T-cell (primary cell): ENCODE data around the gene CDC37L1. TPM values are rescaled to one million over a fixed set of nuclear protein-coding genes. Genes with fewer than 3 reads are reported as not detected.

Experiments used
- ATAC-seq, 4 experiments: fragments of 200-7000 bp in 3 of 4; fragments of 150-1000 bp in 1 of 4; cut with Tn5 transposase; replicated peaks in 1 of 4; 1 replicate in 3 of 4; 2 replicates in 1 of 4; pipeline ENCODE4 v1.10.0; 2021; ENCODE audit warnings: moderate library complexity in 3 of 4, mild to moderate bottlenecking in 2 of 4, moderate number of reproducible peaks in 1 of 4
- CTCF ChIA-PET, 2 donors: fragments of 300-600 bp; sonication (Branson Sonifier 250); formaldehyde crosslinking; loops; one replicate each; lab custom pipeline; 2022; ENCODE audit warnings: antibody characterized with exemption in 2 of 2; lab: Charles Lee
- POLR2A ChIA-PET, 2 donors: fragments of 300-600 bp; sonication (Branson Sonifier 250); formaldehyde crosslinking; loops; one replicate each; lab custom pipeline; 2022; ENCODE audit warnings: antibody characterized with exemption in 2 of 2; lab: Charles Lee
- DNase-seq, 35 experiments: peaks; one replicate each; pipeline versions ENCODE4 v3.0.0 to v3.0.0-alpha.2; 2013 to 2023
- H3K27ac ChIP-seq: one replicate; pipeline ENCODE4 v1.5.1; 2013; ENCODE audit warnings: low read length
- H3K27me3 ChIP-seq, 2 experiments: replicated peaks in 1 of 2; 1 replicate in 1 of 2; 2 replicates in 1 of 2; pipeline versions ENCODE4 v1.6.1 to v1.7.0; 2013; ENCODE audit warnings: low read length in 1 of 2, mixed read lengths in 1 of 2; ENCODE audit not compliant: control insufficient read depth in 2 of 2, insufficient read depth in 2 of 2; ENCODE audit errors: extremely low read depth in 1 of 2
- H3K36me3 ChIP-seq, 2 donors: 1 replicate in 1 of 2; 2 replicates in 1 of 2; pipeline versions ENCODE4 v1.6.1 to v1.7.0; 2013; ENCODE audit warnings: low read length in 1 of 2; ENCODE audit not compliant: control insufficient read depth in 2 of 2, insufficient read depth in 1 of 2; ENCODE audit errors: extremely low read depth in 1 of 2
- H3K4me1 ChIP-seq, 2 experiments: 1 replicate in 1 of 2; 2 replicates in 1 of 2; pipeline versions ENCODE4 v1.6.1 to v1.7.0; 2013; ENCODE audit warnings: low read length in 2 of 2, mixed read lengths in 1 of 2; ENCODE audit not compliant: insufficient read depth in 2 of 2, control insufficient read depth in 1 of 2; ENCODE audit errors: extremely low read depth in 1 of 2
- H3K4me3 ChIP-seq, 2 donors: 1 replicate in 1 of 2; 2 replicates in 1 of 2; pipeline versions ENCODE4 v1.5.1 to v1.7.0; 2013; ENCODE audit warnings: mild to moderate bottlenecking in 2 of 2, low read length in 1 of 2, moderate library complexity in 1 of 2; ENCODE audit not compliant: control insufficient read depth in 1 of 2; ENCODE audit errors: extremely low read depth in 1 of 2
- H3K9me3 ChIP-seq: 2 replicates; pipeline ENCODE4 v1.7.0; 2013
- H3K27ac Mint-ChIP-seq, 2 donors: one replicate each; pipeline ENCODE4 v1.8.0; 2020 to 2021; ENCODE audit warnings: mild to moderate bottlenecking in 2 of 2, mixed read lengths in 2 of 2
- H3K27me3 Mint-ChIP-seq, 2 donors: one replicate each; pipeline ENCODE4 v1.8.0; 2021 to 2022; ENCODE audit warnings: mixed read lengths in 2 of 2
- H3K36me3 Mint-ChIP-seq: one replicate; pipeline ENCODE4 v1.8.0; 2021; ENCODE audit warnings: mixed read lengths
- H3K4me1 Mint-ChIP-seq, 3 donors: one replicate each; pipeline ENCODE4 v1.8.0; 2020 to 2022; ENCODE audit warnings: mixed read lengths in 3 of 3, mild to moderate bottlenecking in 1 of 3
- H3K4me3 Mint-ChIP-seq, 3 donors: one replicate each; pipeline ENCODE4 v1.8.0; 2020 to 2022; ENCODE audit warnings: mild to moderate bottlenecking in 3 of 3, mixed read lengths in 3 of 3, moderate library complexity in 3 of 3
- H3K9me3 Mint-ChIP-seq, 3 donors: one replicate each; pipeline ENCODE4 v1.8.0; 2020 to 2022; ENCODE audit warnings: mixed read lengths in 3 of 3
- WGBS: methylation state at CpG from one replicate; pipeline ENCODE4 v1.1.5; 2013; ENCODE audit warnings: missing lambda C conversion rate; ENCODE audit not compliant: insufficient coverage; 5-methylcytosine and 5-hydroxymethylcytosine counted together
- total RNA-seq, 35 experiments: library from RNA in 6 of 35; stranded (reverse) in 6 of 35; fragments of 120-200 nt in 1 of 35; gene quantifications; one replicate each; pipeline versions ENCODE4 v1.2.1 to v1.2.4 and lab custom pipeline; 2013 to 2026

The CDC37L1 gene
- total RNA-seq, 5 donors from 2014 or later (not counting 1 experiment from before 2014, with no cell fraction given): 20.6 to 26.8 (median 23.7) TPM

DNA sequence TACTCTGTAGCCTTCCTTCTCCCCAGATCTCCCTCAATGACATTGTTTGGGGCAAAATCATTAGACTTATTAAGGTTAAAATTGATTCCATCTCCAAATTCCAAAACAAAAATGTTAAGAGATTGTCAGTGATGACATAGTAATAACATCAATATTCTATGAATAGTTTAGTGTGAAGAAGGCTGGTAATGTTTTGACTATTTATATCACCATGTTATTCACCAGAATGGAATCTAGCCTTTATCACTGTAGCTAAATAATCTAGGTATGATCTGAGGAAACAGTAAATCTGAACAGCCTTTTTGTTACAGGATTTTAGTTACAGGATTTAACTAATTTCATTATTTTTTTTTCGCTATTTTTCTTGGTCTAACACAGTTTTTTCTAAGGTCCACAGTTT is 18.2 kb upstream of the CDC37L1 start:
- Histone ChIP-seq H3K4me1 (peaks cover 30 to 31% of the 10 kb centered on the region in 2 experiments), H3K27me3 (no peaks in the 10 kb centered on the region), H3K27ac (peak overlapping the region; percentile 84), H3K9me3 (no peaks in the 10 kb centered on the region), H3K36me3 (no peaks in the 10 kb centered on the region), H3K4me3 (no peak overlapping the region)
- Mint-ChIP-seq H3K4me3 (peak overlapping the region; percentile 83 to 98 (median 96)), H3K27me3 (no peaks in the 10 kb centered on the region), H3K27ac (peak overlapping the region; percentile 97), H3K4me1 (peaks cover 44 to 55% (median 49%) of the 10 kb centered on the region in 3 donors), H3K9me3 (no peaks in the 10 kb centered on the region), H3K36me3 (no peaks in the 10 kb centered on the region)
- ChIA-PET CTCF (no interaction called here), POLR2A (interaction anchor here in 1 of 2 donors (0.5 kb wide), 1 partner anchor 1347 kb away, joined by 4 read pairs; a partner anchor contains a TSS)
- ATAC-seq (no peak), DNase-seq (no peak)
- WGBS: no CpG with 5 or more reads among the region's 1 CpG

DNA sequence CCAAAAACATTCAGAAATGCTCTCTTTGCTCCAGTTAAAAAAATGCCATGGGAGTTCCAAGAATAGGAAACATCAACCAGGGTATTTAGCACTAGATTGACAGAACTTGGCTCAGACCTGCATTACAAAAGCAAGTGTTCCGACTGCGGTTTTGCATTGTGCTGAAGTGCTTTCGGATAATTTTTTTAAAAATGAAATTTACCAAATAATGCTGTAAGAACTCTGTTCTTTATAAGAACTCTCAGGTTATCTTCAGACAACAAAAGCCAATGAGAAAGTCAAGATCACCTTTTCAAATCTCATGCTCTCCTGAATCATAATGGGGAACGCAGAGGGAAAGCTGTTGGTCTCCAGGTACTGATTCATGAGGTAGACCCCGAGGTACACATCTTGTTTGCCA is 17.8 kb upstream of the CDC37L1 start:
- H3K4me1 ChIP-seq: peaks cover 34% of the 10 kb centered on the region in 2 experiments
- H3K4me1 Mint-ChIP-seq: peaks cover 48 to 59% (median 54%) of the 10 kb centered on the region in 3 donors
- peak in 1 of 35 experiments; percentile 50 for DNase-seq
- H3K36me3 ChIP-seq: no peaks in the 10 kb centered on the region
- POLR2A ChIA-PET: interaction anchor here in 1 of 2 donors (1.4 kb wide), 1 partner anchor 18 kb away, joined by 3 read pairs; the partner anchor contains the start of gene CDC37L1
- no peaks in the 10 kb centered on the region for H3K27me3 Mint-ChIP-seq
- peak overlapping the region; percentile 84 for H3K27ac ChIP-seq
- H3K4me3 ChIP-seq: peak overlapping the region; percentile 69 to 84
- no peaks in the 10 kb centered on the region for H3K9me3 Mint-ChIP-seq
- peak overlapping the region; percentile 83 to 98 (median 96) for H3K4me3 Mint-ChIP-seq
- CTCF ChIA-PET: interaction anchor here in 1 of 2 donors (0.8 to 1.7 kb wide), 2 partner anchors 18 to 22 kb away, joined by 3 read pairs; partner anchors contain the start of gene CDC37L1
- WGBS: no CpG with 5 or more reads among the region's 5 CpGs
- H3K27me3 ChIP-seq: no peaks in the 10 kb centered on the region
- H3K27ac Mint-ChIP-seq: peak overlapping the region; percentile 97
- ATAC-seq: peak; percentile 1 to 21 (median 17)
- no peaks in the 10 kb centered on the region for H3K9me3 ChIP-seq
- no peaks in the 10 kb centered on the region for H3K36me3 Mint-ChIP-seq

- Histone ChIP-seq H3K4me3 (peak within 1 kb of the TSS; percentile 69 to 84), H3K4me1 (peaks cover 41% of the 10 kb centered on the region in 2 experiments), H3K27ac (peak within 1 kb of the TSS; percentile 84), H3K36me3 (no peaks in the 10 kb centered on the region), H3K9me3 (no peaks in the 10 kb centered on the region), H3K27me3 (no peaks in the 10 kb centered on the region)
- peak; percentile 78 to 86 (median 82) for ATAC-seq
- peak within 1 kb of the TSS; percentile 97 for H3K27ac Mint-ChIP-seq
- no peaks in the 10 kb centered on the region for H3K9me3 Mint-ChIP-seq
- 3% methylated on average over 68 of the region's 70 CpGs for WGBS
- DNase-seq: peak; percentile 41 to 89 (median 63)
- H3K4me3 Mint-ChIP-seq: peak within 1 kb of the TSS; percentile 83 to 98 (median 96)
- H3K27me3 Mint-ChIP-seq: no peaks in the 10 kb centered on the region
- no peaks in the 10 kb centered on the region for H3K36me3 Mint-ChIP-seq
- H3K4me1 Mint-ChIP-seq: peaks cover 55 to 65% (median 61%) of the 10 kb centered on the region in 3 donors
- ChIA-PET CTCF (interaction anchor here in 1 of 2 donors (0.6 to 1.7 kb wide), 3 partner anchors 14 to 22 kb away, joined by 3 read pairs; partner anchors contain the start of gene CDC37L1), POLR2A (interaction anchor here (0.6 to 1.4 kb wide), 3 partner anchors 15 to 17 kb away, joined by 3 read pairs; partner anchors contain the start of gene CDC37L1 (in 2 of the 2))
Observed at GRCh38 chr9:4662108-4662988, 17.0 kb upstream of the CDC37L1 start, which contains the start of gene PLPP6. TSS of gene PLPP6 (plus strand) at chr9:4662294. CDS start at chr9:4662376, 82 bp downstream.

DNA sequence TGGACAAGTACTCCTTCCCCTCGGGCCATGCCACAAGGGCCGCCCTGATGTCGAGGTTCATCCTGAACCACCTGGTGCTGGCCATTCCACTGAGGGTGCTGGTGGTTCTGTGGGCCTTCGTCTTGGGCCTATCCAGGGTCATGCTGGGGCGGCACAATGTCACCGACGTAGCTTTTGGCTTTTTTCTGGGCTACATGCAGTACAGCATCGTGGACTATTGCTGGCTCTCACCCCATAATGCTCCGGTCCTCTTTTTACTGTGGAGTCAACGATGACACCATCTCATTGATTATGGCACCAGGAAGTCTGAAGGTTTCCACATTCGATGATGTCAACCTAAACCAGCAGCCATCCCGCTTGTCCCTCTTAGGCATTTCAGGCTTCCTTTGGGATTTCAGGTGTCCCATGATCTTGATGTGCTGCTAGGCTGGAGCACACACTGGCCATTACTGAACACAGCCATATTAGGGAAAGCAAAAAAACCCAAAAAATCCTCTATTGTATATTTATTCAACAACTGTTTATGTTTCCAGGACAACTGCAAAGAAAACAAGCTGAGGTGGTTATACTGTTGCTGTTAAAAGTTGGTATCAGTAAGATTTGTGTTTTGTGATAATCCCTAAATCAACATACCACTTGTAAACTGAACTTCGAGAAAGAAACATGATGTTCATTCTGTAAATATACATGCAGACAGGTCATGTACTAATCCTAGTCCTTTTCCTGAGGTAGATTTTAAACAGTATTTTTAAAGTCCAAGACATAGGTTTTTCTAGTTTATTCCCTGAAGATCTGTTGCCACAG is 16.2 kb upstream of the CDC37L1 start:
- no peaks in the 10 kb centered on the region for H3K27me3 ChIP-seq
- Mint-ChIP-seq H3K9me3 (no peaks in the 10 kb centered on the region), H3K27me3 (no peaks in the 10 kb centered on the region), H3K4me1 (peaks cover 64 to 73% (median 69%) of the 10 kb centered on the region in 3 donors), H3K4me3 (peak overlapping the region; percentile 83 to 98 (median 96)), H3K27ac (peak overlapping the region; percentile 88 to 94), H3K36me3 (no peaks in the 10 kb centered on the region)
- ATAC-seq (peak in 1 of 4 experiments; percentile 5), DNase-seq (peak in 4 of 35 experiments; percentile 8 to 56 (median 31))
- CTCF ChIA-PET: interaction anchor here (0.5 to 1.7 kb wide), 2 partner anchors 23 to 1820 kb away, joined by 3 to 12 read pairs; no protein-coding TSS in a partner anchor
- POLR2A ChIA-PET: interaction anchor here (0.6 to 1.4 kb wide), 3 partner anchors 14 to 16 kb away, joined by 3 read pairs; partner anchors contain the start of gene CDC37L1 (in 2 of the 2)
- H3K9me3 ChIP-seq: no peaks in the 10 kb centered on the region
- H3K4me1 ChIP-seq: peaks cover 42 to 49% of the 10 kb centered on the region in 2 experiments
- peak overlapping the region; percentile 84 for H3K27ac ChIP-seq
- 78% methylated on average over 11 of the region's 13 CpGs for WGBS
- H3K4me3 ChIP-seq: peak overlapping the region; percentile 69 to 84
- H3K36me3 ChIP-seq: no peaks in the 10 kb centered on the region

DNA sequence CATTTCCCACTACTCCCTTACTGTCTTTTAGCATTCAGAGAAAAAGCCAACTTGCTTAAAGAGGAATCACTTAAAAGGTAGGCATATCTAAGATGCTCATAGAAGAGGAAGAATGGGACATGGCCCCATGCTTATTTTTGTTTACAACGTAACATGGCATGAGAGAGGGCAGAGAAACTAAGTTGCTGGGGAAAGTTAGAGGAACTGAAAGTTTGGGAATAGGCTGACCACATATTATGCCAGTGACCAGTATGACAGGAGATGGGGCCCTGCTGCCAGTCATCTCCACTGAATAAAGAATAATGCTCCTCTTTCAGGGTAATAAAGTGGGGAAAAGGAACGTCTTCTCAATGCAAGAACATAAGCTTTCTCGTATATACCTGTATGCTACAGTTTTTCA is 15.4 kb upstream of the CDC37L1 start:
- peaks cover 69 to 79% (median 74%) of the 10 kb centered on the region in 3 donors for H3K4me1 Mint-ChIP-seq
- Histone ChIP-seq H3K4me3 (no peak overlapping the region), H3K4me1 (peaks cover 47 to 49% of the 10 kb centered on the region in 2 experiments), H3K27ac (peak overlapping the region; percentile 84), H3K9me3 (no peaks in the 10 kb centered on the region), H3K36me3 (no peaks in the 10 kb centered on the region), H3K27me3 (no peaks in the 10 kb centered on the region)
- WGBS: 100% methylated on average over 2 of the region's 3 CpGs
- peak overlapping the region; percentile 55 to 90 for H3K27ac Mint-ChIP-seq
- H3K27me3 Mint-ChIP-seq: no peaks in the 10 kb centered on the region
- POLR2A ChIA-PET: interaction anchor here in 1 of 2 donors (0.6 kb wide), 1 partner anchor 16 kb away, joined by 3 read pairs; the partner anchor contains the start of gene CDC37L1
- H3K9me3 Mint-ChIP-seq: no peaks in the 10 kb centered on the region
- DNase-seq (no peak), ATAC-seq (no peak)
- CTCF ChIA-PET: interaction anchor here in 1 of 2 donors (0.9 kb wide), 1 partner anchor 16 kb away, joined by 4 read pairs; the partner anchor contains the start of gene CDC37L1
- H3K36me3 Mint-ChIP-seq: no peaks in the 10 kb centered on the region
- peak overlapping the region; percentile 83 to 98 (median 96) for H3K4me3 Mint-ChIP-seq
